Measurements from ENCODE around the gene SOCS3. TPM values are rescaled to one million over a fixed set of nuclear protein-coding genes. Genes with fewer than 3 reads are reported as not detected.
A peak's percentile ranks its signal among the peaks of the same experiment; 100 is the strongest.

Gene SOCS3
- total and polyA plus RNA-seq, 4 experiments from 2014 or later = 7.5 to 220 (median 34.6) TPM

DNA sequence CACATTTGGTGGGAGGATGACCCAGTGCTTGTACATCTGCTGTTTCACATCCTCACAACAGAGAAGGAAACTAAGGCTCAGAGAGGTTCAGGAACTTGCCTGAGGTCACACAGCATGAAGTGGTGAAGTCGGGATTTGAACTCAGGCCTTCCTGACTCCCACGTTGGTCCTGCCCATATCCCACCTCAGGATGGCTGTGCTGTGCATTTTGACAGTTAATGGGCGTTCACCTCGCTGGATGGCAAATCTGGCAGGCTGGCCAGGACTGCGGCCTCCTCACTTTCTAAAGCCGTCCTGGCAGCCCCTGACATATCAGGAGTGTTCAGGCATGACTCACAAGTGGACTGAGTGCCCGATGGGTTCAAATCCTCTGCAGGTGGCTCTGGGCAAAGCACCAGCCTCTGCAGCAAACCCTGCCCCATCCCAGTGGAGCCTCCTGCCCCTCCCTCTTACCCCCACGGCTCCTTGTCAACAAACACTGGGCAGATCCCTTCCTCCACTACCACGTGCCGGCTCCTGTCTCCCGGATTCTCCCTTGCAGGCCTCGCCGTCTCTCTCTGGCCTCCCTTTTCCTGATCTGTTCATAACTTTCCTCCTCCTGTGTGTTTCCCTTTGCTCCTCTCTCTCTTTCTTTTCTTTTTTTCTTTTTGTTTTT, 29.2 kb downstream of the SOCS3 start:
- no peak for DNase-seq
- peaks cover 31% of the 10 kb centered on the region for H3K4me1 ChIP-seq (ENCODE audit: insufficient read depth, low read length)
- H3K36me3 ChIP-seq (ENCODE audit: insufficient read depth, low read length) = no peaks in the 10 kb centered on the region
- no peaks in the 10 kb centered on the region for H3K27me3 Mint-ChIP-seq
- H3K4me3 Mint-ChIP-seq = no peak overlapping the region
- no peaks in the 10 kb centered on the region for H3K9me3 Mint-ChIP-seq
- H3K27me3 ChIP-seq (ENCODE audit: insufficient read depth, low read length) = no peaks in the 10 kb centered on the region
- H3K36me3 Mint-ChIP-seq = no peaks in the 10 kb centered on the region
- no peak overlapping the region for H3K4me3 ChIP-seq (ENCODE audit: low read length in 2 of 2)
- H3K27ac ChIP-seq (ENCODE audit: low read depth, low read length) = no peak overlapping the region
- H3K4me1 Mint-ChIP-seq = peaks cover 16 to 52% (median 32%) of the 10 kb centered on the region in 4 donors
- H3K9me3 ChIP-seq (ENCODE audit: control insufficient read depth in 1 of 2, low read length in 2 of 2) = no peaks in the 10 kb centered on the region
- CTCF ChIA-PET (ENCODE audit: partially characterized antibody) = no interaction called here
- intact Hi-C loops (cut with micrococcal nuclease) = no loop called here
- POLR2A ChIA-PET (ENCODE audit: partially characterized antibody) = no interaction called here
- H3K27ac Mint-ChIP-seq = peak overlapping the region in 3 of 7 donors; percentile 6 to 87 (median 41)

GRCh38 chr17:78329263-78330059, 30.4 kb downstream of the SOCS3 start:
- H3K9me3 Mint-ChIP-seq = no peaks in the 10 kb centered on the region
- Histone ChIP-seq H3K36me3 (ENCODE audit: insufficient read depth, low read length) (no peaks in the 10 kb centered on the region), H3K4me3 (ENCODE audit: low read length in 2 of 2) (no peak overlapping the region), H3K4me1 (ENCODE audit: insufficient read depth, low read length) (peaks cover 38% of the 10 kb centered on the region), H3K9me3 (ENCODE audit: control insufficient read depth in 1 of 2, low read length in 2 of 2) (no peaks in the 10 kb centered on the region), H3K27me3 (ENCODE audit: insufficient read depth, low read length) (no peaks in the 10 kb centered on the region), H3K27ac (ENCODE audit: low read depth, low read length) (no peak overlapping the region)
- peak overlapping the region in 6 of 7 donors; percentile 35 to 83 (median 70) for H3K27ac Mint-ChIP-seq
- H3K4me1 Mint-ChIP-seq = peaks cover 20 to 48% (median 34%) of the 10 kb centered on the region in 4 donors
- H3K36me3 Mint-ChIP-seq = no peaks in the 10 kb centered on the region
- intact Hi-C loops (cut with micrococcal nuclease) = no loop called here
- peak overlapping the region in 1 of 8 donors; percentile 37 for H3K4me3 Mint-ChIP-seq
- H3K27me3 Mint-ChIP-seq = no peaks in the 10 kb centered on the region
- ChIA-PET POLR2A (ENCODE audit: partially characterized antibody) (interaction anchor here (1.0 to 1.5 kb wide), 4 partner anchors 13 to 31 kb away, joined by 3 to 7 read pairs (median 3); no protein-coding TSS in a partner anchor), CTCF (ENCODE audit: partially characterized antibody) (interaction anchor here (0.6 to 1.2 kb wide), 3 partner anchors 15 to 97 kb away, joined by 3 to 4 read pairs (median 3); no protein-coding TSS in a partner anchor)
- peak in 1 of 5 donors; percentile 51 for DNase-seq

DNA sequence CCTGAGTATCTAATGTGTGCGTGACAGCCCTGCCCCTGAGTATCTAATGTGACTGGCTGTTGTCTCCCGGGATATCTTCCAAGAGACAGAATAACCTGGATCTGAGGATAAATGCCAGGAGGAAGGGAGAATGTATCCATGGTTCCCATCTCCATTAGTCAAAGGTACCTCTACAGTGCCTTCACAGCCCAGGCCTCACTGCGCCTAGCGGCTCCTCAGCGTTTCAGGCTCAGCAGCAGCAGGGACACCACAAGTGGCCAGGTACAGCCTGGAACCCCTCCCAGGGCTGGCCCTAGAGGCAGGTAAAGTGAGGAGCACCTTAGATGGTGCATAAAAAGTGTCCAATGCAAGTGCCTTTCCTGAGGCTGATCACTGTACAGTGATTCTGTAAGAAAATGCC, 32.0 kb downstream of the SOCS3 start:
- intact Hi-C loops (cut with micrococcal nuclease) = no loop called here
- CTCF ChIA-PET (ENCODE audit: partially characterized antibody) = interaction anchor here (1.0 kb wide), 1 partner anchor 11 kb away, joined by 4 read pairs; no protein-coding TSS in a partner anchor
- POLR2A ChIA-PET (ENCODE audit: partially characterized antibody) = no interaction called here
- no peaks in the 10 kb centered on the region for H3K27me3 Mint-ChIP-seq
- Histone ChIP-seq H3K36me3 (ENCODE audit: insufficient read depth, low read length) (no peaks in the 10 kb centered on the region), H3K9me3 (ENCODE audit: control insufficient read depth in 1 of 2, low read length in 2 of 2) (no peaks in the 10 kb centered on the region), H3K27me3 (ENCODE audit: insufficient read depth, low read length) (no peaks in the 10 kb centered on the region), H3K4me3 (ENCODE audit: low read length in 2 of 2) (no peak overlapping the region), H3K27ac (ENCODE audit: low read depth, low read length) (no peak overlapping the region), H3K4me1 (ENCODE audit: insufficient read depth, low read length) (peaks cover 36% of the 10 kb centered on the region)
- no peaks in the 10 kb centered on the region for H3K36me3 Mint-ChIP-seq
- no peak overlapping the region for H3K27ac Mint-ChIP-seq
- H3K4me3 Mint-ChIP-seq = no peak overlapping the region
- peaks cover 18 to 43% (median 29%) of the 10 kb centered on the region in 4 donors for H3K4me1 Mint-ChIP-seq
- no peak for DNase-seq
- H3K9me3 Mint-ChIP-seq = no peaks in the 10 kb centered on the region

- Histone ChIP-seq H3K9me3 (ENCODE audit: control insufficient read depth in 1 of 2, low read length in 2 of 2) (no peaks in the 10 kb centered on the region), H3K27me3 (ENCODE audit: insufficient read depth, low read length) (no peaks in the 10 kb centered on the region), H3K36me3 (ENCODE audit: insufficient read depth, low read length) (no peaks in the 10 kb centered on the region), H3K4me3 (ENCODE audit: low read length in 2 of 2) (no peak overlapping the region), H3K4me1 (ENCODE audit: insufficient read depth, low read length) (peaks cover 27% of the 10 kb centered on the region), H3K27ac (ENCODE audit: low read depth, low read length) (no peak overlapping the region)
- no peak for DNase-seq
- H3K36me3 Mint-ChIP-seq = no peaks in the 10 kb centered on the region
- H3K27ac Mint-ChIP-seq = peak overlapping the region in 3 of 7 donors; percentile 79 to 89 (median 80)
- ChIA-PET POLR2A (ENCODE audit: partially characterized antibody) (interaction anchor here (1.0 to 3.3 kb wide), 4 partner anchors 11 to 34 kb away, joined by 3 to 15 read pairs (median 4); partner anchors contain the start of gene SOCS3), CTCF (ENCODE audit: partially characterized antibody) (interaction anchor here (1.4 kb wide), 1 partner anchor 13 kb away, joined by 3 read pairs; no protein-coding TSS in a partner anchor)
- H3K9me3 Mint-ChIP-seq = no peaks in the 10 kb centered on the region
- H3K4me1 Mint-ChIP-seq = peaks cover 13 to 33% (median 18%) of the 10 kb centered on the region in 4 donors
- H3K27me3 Mint-ChIP-seq = no peaks in the 10 kb centered on the region
- peak overlapping the region in 3 of 8 donors; percentile 64 to 66 (median 65) for H3K4me3 Mint-ChIP-seq
- intact Hi-C loops (cut with micrococcal nuclease) = no loop called here
Observed at GRCh38 chr17:78325076-78325687, 34.7 kb downstream of the SOCS3 start.

DNA sequence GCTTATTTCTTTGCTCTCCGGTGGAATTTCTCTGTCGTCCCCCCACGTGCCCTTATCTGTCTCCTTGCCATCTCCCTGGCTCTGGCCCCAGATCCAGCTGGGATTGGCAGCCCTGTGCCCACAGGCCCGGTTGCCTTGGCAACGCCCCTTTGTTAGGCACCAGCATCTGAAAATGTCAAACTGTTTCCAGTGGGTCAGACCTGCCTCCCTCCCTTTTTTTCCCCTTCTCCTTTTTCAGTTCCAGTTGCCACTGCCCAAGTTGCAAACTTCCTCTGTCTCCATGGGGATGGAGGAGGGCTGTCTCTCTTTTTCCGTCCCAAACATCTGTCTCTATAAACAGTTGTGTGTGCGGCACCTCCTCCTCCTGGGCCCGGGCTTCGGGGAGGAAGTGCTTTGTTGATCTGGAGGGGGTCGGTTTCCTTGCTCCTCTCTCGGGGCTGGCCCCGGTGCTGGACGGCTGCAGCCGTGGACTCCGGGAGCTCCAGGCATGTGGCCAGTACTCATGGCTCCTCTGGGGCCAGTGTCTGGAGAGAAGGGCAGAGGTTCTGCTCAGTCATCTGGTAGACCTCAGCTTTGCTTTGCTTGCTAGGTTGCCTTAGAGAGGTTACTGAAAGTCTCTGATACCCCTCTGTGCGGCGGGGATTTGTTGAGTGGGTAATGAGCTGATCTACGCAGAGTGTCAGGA, 35.3 kb downstream of the SOCS3 start:
- peaks cover 25% of the 10 kb centered on the region for H3K4me1 ChIP-seq (ENCODE audit: insufficient read depth, low read length)
- no peak overlapping the region for H3K4me3 ChIP-seq (ENCODE audit: low read length in 2 of 2)
- POLR2A ChIA-PET (ENCODE audit: partially characterized antibody) = interaction anchor here (1.2 to 3.3 kb wide), 3 partner anchors 17 to 35 kb away, joined by 4 to 15 read pairs (median 5); partner anchors contain the start of gene SOCS3

GRCh38 chr17:78323826-78324390, 36.0 kb downstream of the SOCS3 start:
- Mint-ChIP-seq H3K27ac (peak overlapping the region in 5 of 7 donors; percentile 68 to 93 (median 89)), H3K4me3 (peak overlapping the region in 5 of 8 donors; percentile 39 to 73 (median 65)), H3K36me3 (no peaks in the 10 kb centered on the region), H3K4me1 (peaks cover 11 to 24% (median 14%) of the 10 kb centered on the region in 4 donors), H3K27me3 (no peaks in the 10 kb centered on the region), H3K9me3 (no peaks in the 10 kb centered on the region)
- Histone ChIP-seq H3K4me3 (ENCODE audit: low read length in 2 of 2) (no peak overlapping the region), H3K9me3 (ENCODE audit: control insufficient read depth in 1 of 2, low read length in 2 of 2) (no peaks in the 10 kb centered on the region), H3K36me3 (ENCODE audit: insufficient read depth, low read length) (no peaks in the 10 kb centered on the region), H3K4me1 (ENCODE audit: insufficient read depth, low read length) (peaks cover 19% of the 10 kb centered on the region), H3K27me3 (ENCODE audit: insufficient read depth, low read length) (no peaks in the 10 kb centered on the region), H3K27ac (ENCODE audit: low read depth, low read length) (no peak overlapping the region)
- DNase-seq = no peak
- ChIA-PET CTCF (ENCODE audit: partially characterized antibody) (interaction anchor here (1.2 kb wide), 1 partner anchor 99 kb away, joined by 3 read pairs; no protein-coding TSS in a partner anchor), POLR2A (ENCODE audit: partially characterized antibody) (interaction anchor here (1.2 to 3.3 kb wide), 2 partner anchors 18 to 32 kb away, joined by 4 to 15 read pairs; no protein-coding TSS in a partner anchor)
- intact Hi-C loops (cut with micrococcal nuclease) = no loop called here

More for the DNA sequence above, 35.3 kb downstream of the SOCS3 start:
- CTCF ChIA-PET (ENCODE audit: partially characterized antibody) = interaction anchor here (1.2 to 1.4 kb wide), 2 partner anchors 12 to 98 kb away, joined by 3 read pairs; no protein-coding TSS in a partner anchor
- no peaks in the 10 kb centered on the region for H3K27me3 ChIP-seq (ENCODE audit: insufficient read depth, low read length)
- intact Hi-C loops (cut with micrococcal nuclease) = no loop called here
- H3K9me3 Mint-ChIP-seq = no peaks in the 10 kb centered on the region
- no peak for DNase-seq
- no peak overlapping the region for H3K27ac ChIP-seq (ENCODE audit: low read depth, low read length)
- peaks cover 13 to 31% (median 18%) of the 10 kb centered on the region in 4 donors for H3K4me1 Mint-ChIP-seq
- no peaks in the 10 kb centered on the region for H3K9me3 ChIP-seq (ENCODE audit: control insufficient read depth in 1 of 2, low read length in 2 of 2)
- peak overlapping the region in 7 of 8 donors; percentile 48 to 73 (median 65) for H3K4me3 Mint-ChIP-seq
- no peaks in the 10 kb centered on the region for H3K36me3 ChIP-seq (ENCODE audit: insufficient read depth, low read length)
- H3K27me3 Mint-ChIP-seq = no peaks in the 10 kb centered on the region
- H3K27ac Mint-ChIP-seq = peak overlapping the region; percentile 69 to 93 (median 80)
- H3K36me3 Mint-ChIP-seq = no peaks in the 10 kb centered on the region
